Activated T-helper 2 cell treated with anti-CD3 and anti-CD28 coated beads, Interferon-gamma antibody, Interleukin-2, Interleukin-4, amounts not matched to agents 10 μg/mL and 5 μg/mL and 100 μg/mL, durations not matched to agents 14 hours and 24 hours and 36 hours (primary cell): Measurements from ENCODE around the gene TOX2. TPM values are rescaled to one million over a fixed set of nuclear protein-coding genes. Genes with fewer than 3 reads are reported as not detected.

Experiments used
- DNase-seq: peaks from one replicate; pipeline ENCODE4 v3.0.0; 2021; ENCODE audit warnings: low spot score
- H3K27ac Mint-ChIP-seq: one replicate; pipeline ENCODE4 v1.8.0; 2021; ENCODE audit warnings: mixed read lengths
- H3K27me3 Mint-ChIP-seq: one replicate; pipeline ENCODE4 v1.8.0; 2021; ENCODE audit warnings: low read depth, mixed read lengths
- H3K36me3 Mint-ChIP-seq: one replicate; pipeline ENCODE4 v1.8.0; 2021; ENCODE audit warnings: low read depth, mixed read lengths
- H3K4me1 Mint-ChIP-seq: one replicate; pipeline ENCODE4 v1.8.0; 2021; ENCODE audit warnings: low read depth, mixed read lengths
- H3K4me3 Mint-ChIP-seq: one replicate; pipeline ENCODE4 v1.8.0; 2021; ENCODE audit warnings: low read depth, mild to moderate bottlenecking, moderate library complexity, mixed read lengths
- H3K9me3 Mint-ChIP-seq: one replicate; pipeline ENCODE4 v1.8.0; 2021; ENCODE audit warnings: mixed read lengths
- intact Hi-C: fragments of 100-400 bp; cut with micrococcal nuclease; formaldehyde crosslinking; loops from one replicate; pipeline ENCODE4 v1.15.1; 2023
- total RNA-seq: library from RNA; stranded (reverse); gene quantifications from 2 replicates; pipeline ENCODE4 v1.2.3, GENCODE V29; 2022

TOX2 gene
- total RNA-seq, 1 donor from 2014 or later: 2.4 TPM

- Mint-ChIP-seq H3K4me3 (no peak overlapping the region), H3K9me3 (no peaks in the 10 kb centered on the region), H3K27ac (no peak overlapping the region), H3K4me1 (peaks cover 2% of the 10 kb centered on the region), H3K36me3 (no peaks in the 10 kb centered on the region), H3K27me3 (peaks cover 22% of the 10 kb centered on the region)
- intact Hi-C loops: loop anchor here (5.0 kb wide), 1 partner anchor 195 kb away; the partner anchor contains the start of gene FITM2
- no peak for DNase-seq
These were observed 202.9 kb downstream of the TOX2 start for GRCh38 chr20:44117296-44118184.

- Mint-ChIP-seq H3K9me3 (no peaks in the 10 kb centered on the region), H3K36me3 (no peaks in the 10 kb centered on the region), H3K4me1 (peaks cover 2% of the 10 kb centered on the region), H3K27ac (no peak overlapping the region), H3K27me3 (peaks cover 28% of the 10 kb centered on the region), H3K4me3 (no peak overlapping the region)
- intact Hi-C loops: loop anchor here (5.0 kb wide), 1 partner anchor 194 kb away; the partner anchor contains the start of gene FITM2
- DNase-seq: no peak
These were observed 203.8 kb downstream of the TOX2 start for GRCh38 chr20:44118185-44119033.

Other genes starting within 250 kb of the TOX2 start
- 85.4 and 88.6 TPM in 2 replicates for gene MYBL2, start 247.7 kb upstream of the TOX2 start, total RNA-seq
- gene GTSF1L, start 187.8 kb upstream of the TOX2 start, total RNA-seq: 0.48 TPM in 1 of 2 replicates, not detected in the other